K562 (cell line): ENCODE measurements around the gene PGPEP1. TPM values are rescaled to one million over a fixed set of nuclear protein-coding genes. Genes with fewer than 3 reads are reported as not detected.
A peak's percentile ranks its signal among the peaks of the same experiment; 100 is the strongest.

ENCODE experiments used
- AFF1 ChIP-seq, 2 experiments: fragments of 450-650 bp; IDR thresholded peaks; 2 replicates each; pipeline ENCODE4 v1.6.1; 2018; ENCODE audit warnings: mild to moderate bottlenecking in 2 of 2, low read depth in 1 of 2; ENCODE audit not compliant: partially characterized antibody in 2 of 2
- CC2D1A ChIP-seq: fragments of 450-650 bp; IDR thresholded peaks from 2 replicates; pipeline ENCODE4 v1.6.1; 2017; ENCODE audit warnings: mild to moderate bottlenecking
- DACH1 ChIP-seq: fragments of 450-650 bp; IDR thresholded peaks from 2 replicates; pipeline ENCODE4 v1.6.1; 2018; ENCODE audit not compliant: partially characterized antibody
- FOXJ3 ChIP-seq: sonication (generic); formaldehyde crosslinking; IDR thresholded peaks from 2 replicates; pipeline ENCODE4 v1.4.0; 2020; ENCODE audit warnings: mild to moderate bottlenecking, missing genetic modification reagents
- FOXM1 ChIP-seq, 2 experiments: fragments of 450-650 bp in 1 of 2; sonication (generic) in 1 of 2; formaldehyde crosslinking in 1 of 2; IDR thresholded peaks; 2 replicates each; pipeline versions ENCODE4 v1.6.1 to v1.9.0; 2017 to 2022; ENCODE audit warnings: low read depth in 2 of 2, mild to moderate bottlenecking in 2 of 2, missing genetic modification reagents in 1 of 2, moderate library complexity in 1 of 2
- GABPA ChIP-seq: fragments of 200-800 bp; sonication (Bioruptor generic); conservative IDR thresholded peaks from 2 replicates; pipeline ENCODE4 v1.6.1; 2016; ENCODE audit warnings: low read depth, missing genetic modification characterization, missing compliant biosample characterization
- KAT2B ChIP-seq: IDR thresholded peaks from one replicate; pipeline ENCODE4 v1.6.1; 2012; ENCODE audit warnings: low read depth, mild to moderate bottlenecking, control low read depth, inconsistent platforms, low read length, moderate library complexity
- KHSRP ChIP-seq: fragments of 450-650 bp; IDR thresholded peaks from 2 replicates; pipeline ENCODE4 v1.6.1; 2017
- KLF1 ChIP-seq: fragments of 450-650 bp; IDR thresholded peaks from 2 replicates; pipeline ENCODE4 v1.6.1; 2016; ENCODE audit warnings: missing genetic modification characterization, missing compliant biosample characterization
- KLF13 ChIP-seq: fragments of 450-650 bp; IDR thresholded peaks from 2 replicates; pipeline ENCODE4 v1.6.1; 2016; ENCODE audit warnings: missing genetic modification characterization, low read depth, mild to moderate bottlenecking, missing compliant biosample characterization, moderate library complexity, borderline replicate concordance
- POLR3A ChIP-seq: IDR thresholded peaks from 2 replicates; pipeline ENCODE4 v1.6.1; 2011; ENCODE audit warnings: borderline replicate concordance, mild to moderate bottlenecking, moderate library complexity; ENCODE audit not compliant: insufficient read length, insufficient read depth; ENCODE audit errors: extremely low read depth
- PPARD ChIP-seq: fragments of 250-450 bp; sonication (Bioruptor Pico); IDR thresholded peaks from 2 replicates; pipeline ENCODE4 v1.8.0; 2022; ENCODE audit warnings: inconsistent platforms, mild to moderate bottlenecking, moderate library complexity
- PRPF4 ChIP-seq: fragments of 200-400 bp; formaldehyde crosslinking; IDR thresholded peaks from one replicate; pipeline ENCODE4 v1.6.1; 2017; ENCODE audit warnings: low read length, low read depth, mild to moderate bottlenecking; ENCODE audit not compliant: insufficient read depth, poor library complexity, severe bottlenecking
- RBM22 ChIP-seq: fragments of 200-400 bp; formaldehyde crosslinking; IDR thresholded peaks from 2 replicates; pipeline ENCODE4 v1.6.1; 2018; ENCODE audit warnings: low read length, low read depth; ENCODE audit not compliant: poor library complexity, severe bottlenecking
- SAP30 ChIP-seq: fragments of 200-600 bp; sonication (generic); IDR thresholded peaks from 2 replicates; pipeline ENCODE4 v1.6.1; 2012; ENCODE audit warnings: borderline replicate concordance, low read depth, mild to moderate bottlenecking, moderate library complexity, low read length, control low read depth, inconsistent platforms; ENCODE audit not compliant: insufficient read depth, poor library complexity, severe bottlenecking
- TBP ChIP-seq: optimal IDR thresholded peaks from 2 replicates; pipeline ENCODE3; 2011; ENCODE audit warnings: low read depth, low read length, improper control_type of control experiment
- TEAD2 ChIP-seq: fragments of 450-650 bp; IDR thresholded peaks from 2 replicates; pipeline ENCODE4 v1.6.1; 2016; ENCODE audit warnings: missing genetic modification characterization, control low read depth, missing compliant biosample characterization
- YY1 ChIP-seq, 3 experiments: IDR thresholded peaks; 2 replicates each; pipeline ENCODE4 v1.6.1; 2011; ENCODE audit warnings: low read length in 2 of 3, mild to moderate bottlenecking in 2 of 3, moderate library complexity in 2 of 3, borderline replicate concordance in 1 of 3, control low read depth in 1 of 3, low read depth in 1 of 3; ENCODE audit not compliant: insufficient read depth in 3 of 3, insufficient replicate concordance in 2 of 3, control insufficient read depth in 1 of 3, insufficient read length in 1 of 3; ENCODE audit errors: extremely low read depth in 1 of 3
- ZNF133 ChIP-seq: fragments of 250-450 bp; sonication (Bioruptor Pico); IDR thresholded peaks from 2 replicates; pipeline ENCODE4 v1.4.0; 2020; ENCODE audit warnings: mild to moderate bottlenecking
- ZNF277 ChIP-seq: fragments of 250-450 bp; sonication (Bioruptor Pico); IDR thresholded peaks from 2 replicates; pipeline ENCODE4 v1.8.0; 2022; ENCODE audit warnings: inconsistent platforms, mild to moderate bottlenecking, moderate library complexity, borderline replicate concordance
- ZNF436 ChIP-seq: fragments of 250-450, 450-650 bp; sonication (Bioruptor Pico); formaldehyde crosslinking; IDR thresholded peaks from 2 replicates; pipeline ENCODE4 v1.7.0; 2020; ENCODE audit warnings: mild to moderate bottlenecking
- ZNF57 ChIP-seq: fragments of 450-650 bp; formaldehyde crosslinking; IDR thresholded peaks from 2 replicates; pipeline ENCODE4 v1.4.0; 2020; ENCODE audit warnings: mild to moderate bottlenecking, moderate library complexity
- polyA plus RNA-seq, 8 experiments: library from polyadenylated mRNA; depleted of rRNA in 4 of 8; stranded (reverse) in 5 of 8; unstranded in 3 of 8; fragments of >200 nt; fragmentation: Nextera tagmentation in 2 of 8; fragmentation: Illumina TruSeq in 1 of 8; extraction: Ambion mirVana in 2 of 8; extraction: Trizol in 1 of 8; gene quantifications; 2 replicates each; pipeline versions ENCODE4 v1.2.1 to v1.2.3, GENCODE V29; 2011 to 2014; ENCODE audit warnings: inconsistent platforms in 1 of 8, missing spikeins in 1 of 8
- total RNA-seq, 7 experiments: library from RNA; depleted of rRNA in 6 of 7; stranded (reverse); fragments of >200 nt in 6 of 7; fragmentation: Illumina TruSeq in 2 of 7; extraction: Trizol in 2 of 7; gene quantifications; 2 replicates each; pipeline versions ENCODE4 v1.2.1 to v1.2.3, GENCODE V29; 2011 to 2021; ENCODE audit warnings: low replicate concordance in 1 of 7

PGPEP1 gene
- total and polyA plus RNA-seq, 9 of the 15 experiments (the other 6 are each of a cell fraction or from before 2014, with no cell fraction given): 10.0 to 69.6 (median 33.5) TPM

- TF ChIP-seq TBP (peak; percentile 54), ZNF133 (no peak), YY1 (IDR thresholded peaks at IDR 0.05; ENCODE audit: borderline replicate concordance in 1 of 3, control insufficient read depth in 1 of 3, extremely low read depth in 1 of 3, insufficient read depth in 3 of 3, insufficient read length in 1 of 3, insufficient replicate concordance in 2 of 3, low read depth in 1 of 3, low read length in 2 of 3) (no peak), CC2D1A (no peak), ZNF277 (no peak), PPARD (CRISPR knock-in tag) (no peak), POLR3A (no peak), GABPA (tag) (peak; percentile 79), ZNF436 (CRISPR knock-in tag) (no peak), SAP30 (no peak), FOXM1 (IDR thresholded peaks at IDR 0.05; ENCODE audit: low read depth) (no peak), FOXM1 (CRISPR knock-in tag; IDR thresholded peaks at IDR 0.05; ENCODE audit: low read depth) (no peak), TEAD2 (tag) (peak; percentile 73; the same call in 1 of the 2 replicates), KLF13 (tag) (no peak), ZNF57 (CRISPR knock-in tag) (no peak), RBM22 (no peak), KLF1 (tag) (no peak), KHSRP (no peak), PRPF4 (no peak), AFF1 (IDR thresholded peaks at IDR 0.05; ENCODE audit: low read depth in 1 of 2, partially characterized antibody in 2 of 2) (peak in 1 of 2 experiments; percentile 87), DACH1 (no peak), FOXJ3 (CRISPR knock-in tag) (no peak), KAT2B (no peak)
Observed at GRCh38 chr19:18364826-18365528, 24.6 kb downstream of the PGPEP1 start (continued).
